Jurkat, Clone E6-1 (cell line): ENCODE results near the gene ENOX1.

Experiments used
- DNase-seq: peaks from one replicate; pipeline ENCODE4 v3.0.0-alpha.2; 2011; ENCODE audit warnings: low read depth, low spot score
- H3K4me3 ChIP-seq: 2 replicates; pipeline ENCODE4 v1.5.1; 2011; ENCODE audit warnings: mild to moderate bottlenecking, low read length, control low read depth, moderate library complexity

ENOX1 gene

GRCh38 chr13:43475140-43475539 lies 311.6 kb downstream of the ENOX1 start:
- no peak for DNase-seq
- H3K4me3 ChIP-seq: no peak overlapping the region

- no peak overlapping the region for H3K4me3 ChIP-seq
- no peak for DNase-seq
Measured at GRCh38 chr13:43473437-43473836, 313.3 kb downstream of the ENOX1 start.

- DNase-seq: no peak
- H3K4me3 ChIP-seq: no peak overlapping the region
Measured at GRCh38 chr13:43472980-43473379, 313.8 kb downstream of the ENOX1 start.

GRCh38 chr13:43472339-43472738 lies 314.4 kb downstream of the ENOX1 start:
- DNase-seq: no peak
- no peak overlapping the region for H3K4me3 ChIP-seq

GRCh38 chr13:43470610-43471009 lies 316.2 kb downstream of the ENOX1 start:
- no peak overlapping the region for H3K4me3 ChIP-seq
- no peak for DNase-seq

- DNase-seq: no peak
- no peak overlapping the region for H3K4me3 ChIP-seq
Measured at GRCh38 chr13:43469791-43470190, 317.0 kb downstream of the ENOX1 start.

- DNase-seq: no peak
- no peak overlapping the region for H3K4me3 ChIP-seq
Measured at GRCh38 chr13:43464578-43465264, 322.1 kb downstream of the ENOX1 start.

- H3K4me3 ChIP-seq: no peak overlapping the region
- DNase-seq: no peak
Measured at GRCh38 chr13:43448605-43449336, 338.0 kb downstream of the ENOX1 start.

GRCh38 chr13:43446126-43446525 lies 340.6 kb downstream of the ENOX1 start:
- DNase-seq: no peak
- H3K4me3 ChIP-seq: no peak overlapping the region

GRCh38 chr13:43445668-43446067 lies 341.1 kb downstream of the ENOX1 start:
- no peak overlapping the region for H3K4me3 ChIP-seq
- DNase-seq: no peak

GRCh38 chr13:43444081-43444480 lies 342.7 kb downstream of the ENOX1 start:
- no peak overlapping the region for H3K4me3 ChIP-seq
- no peak for DNase-seq

- H3K4me3 ChIP-seq: no peak overlapping the region
- no peak for DNase-seq
Measured at GRCh38 chr13:43441899-43442499, 344.8 kb downstream of the ENOX1 start.

GRCh38 chr13:43441464-43441863 lies 345.3 kb downstream of the ENOX1 start:
- DNase-seq: no peak
- no peak overlapping the region for H3K4me3 ChIP-seq

GRCh38 chr13:43434191-43434590 lies 352.6 kb downstream of the ENOX1 start:
- no peak overlapping the region for H3K4me3 ChIP-seq
- no peak for DNase-seq

- no peak for DNase-seq
- H3K4me3 ChIP-seq: no peak overlapping the region
Measured at GRCh38 chr13:43433691-43434141, 353.1 kb downstream of the ENOX1 start.

GRCh38 chr13:43432958-43433357 lies 353.8 kb downstream of the ENOX1 start:
- H3K4me3 ChIP-seq: no peak overlapping the region
- DNase-seq: no peak

- DNase-seq: no peak
Measured at GRCh38 chr13:43431841-43432240, 354.9 kb downstream of the ENOX1 start.

GRCh38 chr13:43431290-43431716 lies 355.5 kb downstream of the ENOX1 start:
- no peak for DNase-seq
- no peak overlapping the region for H3K4me3 ChIP-seq

More at GRCh38 chr13:43431841-43432240, 354.9 kb downstream of the ENOX1 start:
- no peak overlapping the region for H3K4me3 ChIP-seq

- H3K4me3 ChIP-seq: no peak overlapping the region
- no peak for DNase-seq
Measured at GRCh38 chr13:43428545-43429296, 358.1 kb downstream of the ENOX1 start.

- H3K4me3 ChIP-seq: no peak overlapping the region
- no peak for DNase-seq
Measured at GRCh38 chr13:43426355-43426754, 360.4 kb downstream of the ENOX1 start.
